GM12878 (cell line): ENCODE results near the gene RPS6KC1. TPM values are rescaled to one million over a fixed set of nuclear protein-coding genes. Genes with fewer than 3 reads are reported as not detected.

Source experiments
- ATAC-seq: fragments of 200-7000 bp; cut with Tn5 transposase; 3 replicates; pipeline ENCODE4 v1.9.1; 2020; ENCODE audit warnings: mild to moderate bottlenecking, moderate library complexity
- BruUV-seq: library from RNA; stranded (reverse); fragments of 400-500 nt; replicated peaks from 2 replicates; lab custom pipeline; 2021; lab: Mats Ljungman, UMichigan
- CTCF ChIA-PET: fragments of 300-600 bp; sonication (Branson Sonifier 250); formaldehyde crosslinking; extraction: SDS; loops from one replicate; lab custom pipeline; 2021; ENCODE audit warnings: inconsistent platforms; lab: Yijun Ruan, JAX
- POLR2A ChIA-PET: fragments of 350-600 bp; formaldehyde crosslinking; extraction: SDS; loops from one replicate; lab custom pipeline; 2021; ENCODE audit warnings: inconsistent platforms; lab: Charles Lee
- RAD21 ChIA-PET: fragments of 300-600 bp; sonication (Branson Sonifier 250); formaldehyde crosslinking; loops from one replicate; lab custom pipeline; 2023; ENCODE audit warnings: antibody characterized with exemption; ENCODE audit not compliant: unreplicated experiment; lab: Charles Lee
- SMC1A ChIA-PET: fragments of 300-600 bp; sonication (Branson Sonifier 250); formaldehyde crosslinking; loops from one replicate; lab custom pipeline; 2023; ENCODE audit not compliant: unreplicated experiment, uncharacterized antibody; lab: Charles Lee
- DNase-seq: peaks from one replicate; pipeline ENCODE4 v3.0.0-alpha.2; 2011; ENCODE audit warnings: low read depth, low spot score
- FAIRE-seq: peaks from 3 replicates; lab custom pipeline; 2011; peaks lifted over from hg19 to GRCh38; lab: Jason Lieb, UNC
- H2AFZ ChIP-seq: 2 replicates; pipeline ENCODE4 v1.6.0; 2011; ENCODE audit warnings: low read depth, low read length, control low read depth; ENCODE audit not compliant: control insufficient read depth
- H3K27ac ChIP-seq: 2 replicates; pipeline ENCODE4 v1.5.1; 2011; ENCODE audit warnings: control low read depth; ENCODE audit not compliant: control insufficient read depth, insufficient read depth
- H3K27me3 ChIP-seq, 2 experiments: replicated peaks in 1 of 2; 2 replicates each; pipeline versions ENCODE4 v1.6.0 to v1.6.1; 2011; ENCODE audit warnings: low read length in 1 of 2; ENCODE audit not compliant: control insufficient read depth in 2 of 2, insufficient read depth in 2 of 2
- H3K36me3 ChIP-seq, 2 experiments: 2 replicates each; pipeline ENCODE4 v1.5.1; 2011; ENCODE audit warnings: low read length in 1 of 2; ENCODE audit not compliant: control insufficient read depth in 2 of 2, insufficient read depth in 2 of 2
- H3K4me1 ChIP-seq: 2 replicates; pipeline ENCODE4 v1.6.1; 2011; ENCODE audit warnings: mild to moderate bottlenecking, low read length, moderate library complexity, mixed read lengths; ENCODE audit not compliant: control insufficient read depth, insufficient read depth
- H3K4me2 ChIP-seq: 2 replicates; pipeline ENCODE4 v1.6.0; 2011; ENCODE audit warnings: control low read depth; ENCODE audit not compliant: control insufficient read depth, insufficient read depth
- H3K4me3 ChIP-seq: fragments of 200-600 bp; sonication (generic); 2 replicates; pipeline ENCODE4 v1.5.1; 2016
- H3K79me2 ChIP-seq: 2 replicates; pipeline ENCODE4 v1.6.0; 2011; ENCODE audit warnings: low read length; ENCODE audit not compliant: control insufficient read depth, insufficient read depth
- H3K9ac ChIP-seq: 2 replicates; pipeline ENCODE4 v1.8.0; 2011; ENCODE audit warnings: low read length, control low read depth, mixed read lengths; ENCODE audit not compliant: control insufficient read depth, insufficient read depth
- H3K9me3 ChIP-seq: replicated peaks from 3 replicates; pipeline ENCODE4 v1.5.1; 2011; ENCODE audit warnings: mild to moderate bottlenecking, low read length; ENCODE audit not compliant: control insufficient read depth, insufficient read depth
- H4K20me1 ChIP-seq: 2 replicates; pipeline ENCODE4 v1.6.0; 2011; ENCODE audit not compliant: control insufficient read depth, insufficient read depth
- ATF3 ChIP-seq: IDR thresholded peaks from 2 replicates; pipeline ENCODE4 v1.6.1; 2011; ENCODE audit warnings: low read depth, mild to moderate bottlenecking, low read length, moderate library complexity, borderline replicate concordance; ENCODE audit errors: extremely low read depth
- BCL11A ChIP-seq: IDR thresholded peaks from 2 replicates; pipeline ENCODE4 v1.6.1; 2011; ENCODE audit warnings: low read depth, low read length
- BCLAF1 ChIP-seq: fragments of 450-650 bp; IDR thresholded peaks from 2 replicates; pipeline ENCODE4 v1.6.1; 2017; ENCODE audit warnings: antibody characterized with exemption, mild to moderate bottlenecking, moderate library complexity
- IKZF1 ChIP-seq: fragments of 450-650 bp; conservative IDR thresholded peaks from 2 replicates; pipeline ENCODE4 v1.6.1; 2017; ENCODE audit warnings: antibody characterized with exemption, mild to moderate bottlenecking
- IRF4 ChIP-seq: IDR thresholded peaks from 2 replicates; pipeline ENCODE4 v1.6.1; 2011; ENCODE audit warnings: low read depth, low read length
- MAX ChIP-seq: IDR thresholded peaks from 2 replicates; pipeline ENCODE4 v1.6.1; 2012; ENCODE audit warnings: low read depth, low read length, improper control_type of control experiment
- PML ChIP-seq: IDR thresholded peaks from 2 replicates; pipeline ENCODE4 v1.6.1; 2012; ENCODE audit warnings: low read length, inconsistent platforms
- POLR2A ChIP-seq: IDR thresholded peaks from 2 replicates; pipeline ENCODE4 v1.6.1; 2011; ENCODE audit warnings: low read depth, mild to moderate bottlenecking, low read length
- RELB ChIP-seq: fragments of 450-650 bp; IDR thresholded peaks from 2 replicates; pipeline ENCODE4 v1.6.1; 2017; ENCODE audit warnings: low read depth, mild to moderate bottlenecking, moderate library complexity
- SMAD5 ChIP-seq: IDR thresholded peaks from 2 replicates; pipeline ENCODE4 v1.6.1; 2016; ENCODE audit warnings: antibody characterized with exemption, low read depth
- SPI1 ChIP-seq: IDR thresholded peaks from 2 replicates; pipeline ENCODE4 v1.6.1; 2011; ENCODE audit warnings: low read depth, mild to moderate bottlenecking, low read length, moderate library complexity, borderline replicate concordance; ENCODE audit not compliant: insufficient read depth
- SRF ChIP-seq, 2 experiments: IDR thresholded peaks; 2 replicates each; pipeline ENCODE4 v1.6.1; 2011; ENCODE audit warnings: low read depth in 2 of 2, low read length in 2 of 2, mild to moderate bottlenecking in 1 of 2, moderate library complexity in 1 of 2
- YBX1 ChIP-seq: fragments of 450-650 bp; IDR thresholded peaks from 2 replicates; pipeline ENCODE4 v1.6.1; 2016; ENCODE audit warnings: antibody characterized with exemption
- in situ Hi-C: fragments of 300-500 bp; cut with MboI; formaldehyde crosslinking; loops from 9 replicates; pipeline ENCODE4 v1.14.3; 2018; ENCODE audit warnings: mixed read lengths
- intact Hi-C: fragments of 100-400 bp; cut with micrococcal nuclease; formaldehyde crosslinking; loops from one replicate; pipeline ENCODE4 v1.14.2; 2022; ENCODE audit not compliant: unreplicated experiment
- polyA plus RNA-seq, 11 experiments: library from polyadenylated mRNA; depleted of rRNA in 4 of 11; unstranded in 6 of 11; stranded (reverse) in 5 of 11; fragments of >200 nt; fragmentation: Nextera tagmentation in 4 of 11; fragmentation: Illumina TruSeq in 1 of 11; extraction: Ambion mirVana in 4 of 11; extraction: Trizol in 1 of 11; gene quantifications; 1 replicate in 1 of 11; 2 replicates in 10 of 11; pipeline versions ENCODE4 v1.2.1 to v1.2.3, GENCODE V29; 2011 to 2016; ENCODE audit warnings: inconsistent platforms in 2 of 11, missing spikeins in 2 of 11, low read depth in 1 of 11
- total RNA-seq, 4 experiments: library from RNA; depleted of rRNA in 3 of 4; stranded (reverse); fragments of >200 nt in 3 of 4; fragmentation: Illumina TruSeq in 1 of 4; extraction: Trizol in 1 of 4; gene quantifications; 2 replicates each; pipeline versions ENCODE4 v1.2.1 to v1.2.3, GENCODE V29; 2013 to 2021

RPS6KC1 gene
- total and polyA plus RNA-seq, 10 of the 15 experiments (the other 5 are each of a cell fraction or from before 2014, with no cell fraction given) = 2.9 to 17.3 (median 12.2) TPM

- Histone ChIP-seq H3K4me2 (no peak overlapping the region), H3K9ac (no peak overlapping the region), H3K36me3 (no peaks in the 10 kb centered on the region), H3K79me2 (no peaks in the 10 kb centered on the region), H2AFZ (no peak overlapping the region), H3K27ac (no peak overlapping the region), H4K20me1 (no peaks in the 10 kb centered on the region), H3K9me3 (no peaks in the 10 kb centered on the region), H3K27me3 (no peaks in the 10 kb centered on the region), H3K4me3 (no peak overlapping the region), H3K4me1 (no peaks in the 10 kb centered on the region)
- in situ Hi-C loops (no loop called here), intact Hi-C loops (no loop called here)
- DNase-seq (no peak), ATAC-seq (no peak), FAIRE-seq (no peak)
- ChIA-PET POLR2A (interaction anchor here (0.5 kb wide), 1 partner anchor 9 kb away, joined by 7 read pairs; no protein-coding TSS in a partner anchor), RAD21 (no interaction called here), SMC1A (interaction anchor here (2.0 kb wide), 1 partner anchor 10 kb away, joined by 11 read pairs; no protein-coding TSS in a partner anchor), CTCF (interaction anchor here (1.5 to 2.9 kb wide), 2 partner anchors 9 to 12 kb away, joined by 3 to 17 read pairs; no protein-coding TSS in a partner anchor)
- BruUV-seq = no TSS peak
- TF ChIP-seq RELB = no peak
- TF ChIP-seq PML = no peak
These were observed 81.0 kb downstream of the RPS6KC1 start for GRCh38 chr1:213131851-213132655.

- no TSS peak for BruUV-seq
- Histone ChIP-seq H2AFZ (no peak overlapping the region), H3K9ac (no peak overlapping the region), H3K4me3 (no peak overlapping the region), H3K4me2 (no peak overlapping the region), H4K20me1 (no peaks in the 10 kb centered on the region), H3K27ac (no peak overlapping the region), H3K4me1 (no peaks in the 10 kb centered on the region), H3K36me3 (no peaks in the 10 kb centered on the region), H3K79me2 (no peaks in the 10 kb centered on the region), H3K27me3 (no peaks in the 10 kb centered on the region), H3K9me3 (peaks cover 1% of the 10 kb centered on the region)
- ChIA-PET SMC1A (interaction anchor here (0.6 to 1.5 kb wide), 4 partner anchors 13 to 25 kb away, joined by 3 to 5 read pairs (median 4); no protein-coding TSS in a partner anchor), RAD21 (no interaction called here), POLR2A (no interaction called here), CTCF (interaction anchor here (1.3 to 2.1 kb wide), 2 partner anchors 11 to 13 kb away, joined by 6 to 10 read pairs; no protein-coding TSS in a partner anchor)
- in situ Hi-C loops (no loop called here), intact Hi-C loops (no loop called here)
- FAIRE-seq (no peak), ATAC-seq (no peak), DNase-seq (no peak)
- TF ChIP-seq ATF3 = no peak
- TF ChIP-seq BCLAF1 = no peak
- no peak for TF ChIP-seq YBX1
- TF ChIP-seq SRF (IDR thresholded peaks at IDR 0.05; ENCODE audit: low read depth in 2 of 2, low read length in 2 of 2) = no peak
- no peak for TF ChIP-seq MAX
- TF ChIP-seq BCL11A = no peak
- TF ChIP-seq POLR2A = no peak
- no peak for TF ChIP-seq SPI1
- TF ChIP-seq IKZF1 = no peak
- TF ChIP-seq SMAD5 = no peak
- no peak for TF ChIP-seq IRF4
These were observed 84.5 kb downstream of the RPS6KC1 start for GRCh38 chr1:213135572-213135971.
